Measurements from ENCODE around the gene MTMR6.

Gene MTMR6

GRCh38 chr13:25214491-25215252, 72.6 kb downstream of the MTMR6 start:
- DNase-seq = no peak

GRCh38 chr13:25213715-25214114, 73.6 kb downstream of the MTMR6 start:
- no peak for DNase-seq

GRCh38 chr13:25210842-25211569, 76.3 kb downstream of the MTMR6 start:
- DNase-seq = no peak

GRCh38 chr13:25207291-25207810, 79.9 kb downstream of the MTMR6 start:
- DNase-seq = no peak

- DNase-seq = no peak
Measured at GRCh38 chr13:25204863-25205262, 82.4 kb downstream of the MTMR6 start.

GRCh38 chr13:25203127-25203740, 84.1 kb downstream of the MTMR6 start:
- no peak for DNase-seq

GRCh38 chr13:25200783-25201182, 86.5 kb downstream of the MTMR6 start:
- DNase-seq = no peak

GRCh38 chr13:25198647-25199046, 88.6 kb downstream of the MTMR6 start:
- DNase-seq = no peak

- no peak for DNase-seq
Measured at GRCh38 chr13:25196971-25197370, 90.3 kb downstream of the MTMR6 start.
